Daoy (cell line): ENCODE measurements around the gene RAET1G. TPM values are rescaled to one million over a fixed set of nuclear protein-coding genes. Genes with fewer than 3 reads are reported as not detected.

Experiments
- DNase-seq: peaks from one replicate; pipeline ENCODE4 v3.0.0-alpha.2; 2015; ENCODE audit warnings: low read depth
- total RNA-seq: library from RNA; depleted of rRNA; stranded (reverse); fragments of >200 nt; shearing (Covaris generic); gene quantifications from 2 replicates; pipeline ENCODE4 v1.2.3, GENCODE V29; 2014; rRNA removed

RAET1G gene
- total RNA-seq, 1 experiment from 2014 or later, result 0.86 TPM

DNA sequence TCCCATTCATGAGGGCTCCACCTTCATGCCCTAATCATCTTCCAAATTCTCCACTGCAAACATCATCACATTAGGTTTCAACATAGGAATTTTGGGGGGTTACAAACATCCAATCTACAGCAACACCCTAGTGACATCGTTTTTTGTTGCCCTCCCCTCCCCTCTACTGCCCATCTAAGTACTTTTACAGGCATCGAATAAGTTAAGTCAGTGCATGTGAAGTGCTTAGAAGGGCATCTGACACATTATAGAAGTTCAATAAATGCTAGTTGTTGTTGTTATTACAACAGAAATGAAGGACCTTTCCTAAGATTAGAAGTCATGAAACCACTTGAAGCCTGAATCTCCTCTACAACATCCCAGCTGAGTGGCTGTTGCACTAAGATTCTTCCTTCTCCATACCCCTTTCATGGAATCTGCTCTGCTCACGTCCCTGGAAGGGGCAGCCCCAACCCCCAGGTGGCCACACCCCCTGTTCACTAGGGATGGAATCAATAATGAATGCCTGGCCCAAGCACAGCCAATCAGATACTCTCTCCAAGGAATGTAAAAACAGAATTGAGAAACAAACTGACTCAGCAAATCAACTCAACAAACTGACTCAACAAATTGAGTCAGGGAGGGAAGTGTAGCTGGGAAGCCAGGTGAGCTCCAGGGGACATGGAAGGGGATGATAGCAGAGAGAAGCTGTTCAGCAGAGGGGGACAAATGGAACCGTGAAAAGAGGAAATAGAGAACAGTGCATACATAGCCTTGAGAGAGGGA is 54.9 kb downstream of the RAET1G start:
- DNase-seq, result no peak

Other genes with a start within 250 kb of the RAET1G start
- gene LATS1, start 205.0 kb downstream of the RAET1G start, total RNA-seq, result 15.0 and 19.5 TPM in 2 replicates
- 95.7 and 104 TPM in 2 replicates for gene NUP43, start 176.6 kb downstream of the RAET1G start, total RNA-seq
- 229 and 275 TPM in 2 replicates for gene PCMT1, start 173.4 kb downstream of the RAET1G start, total RNA-seq
- gene LRP11, start 58.8 kb downstream of the RAET1G start, total RNA-seq, result 60.6 and 73.0 TPM in 2 replicates
- 1.4 and 4.1 TPM in 2 replicates for gene RAET1E, start 25.0 kb downstream of the RAET1G start, total RNA-seq
- gene ULBP2, start 18.9 kb upstream of the RAET1G start, total RNA-seq, result 42.6 and 53.7 TPM in 2 replicates
- gene ULBP1, start 40.8 kb upstream of the RAET1G start, total RNA-seq, result 1.2 and 1.6 TPM in 2 replicates
- gene RAET1L, start 102.4 kb upstream of the RAET1G start, total RNA-seq, result 0.36 and 1.1 TPM in 2 replicates
- gene ULBP3, start 146.0 kb upstream of the RAET1G start, total RNA-seq, result 27.3 and 36.4 TPM in 2 replicates
- gene PPP1R14C, start 219.9 kb upstream of the RAET1G start, total RNA-seq, result 12.3 and 17.5 TPM in 2 replicates